ENCODE measurements around the gene CITED2.

DNA sequence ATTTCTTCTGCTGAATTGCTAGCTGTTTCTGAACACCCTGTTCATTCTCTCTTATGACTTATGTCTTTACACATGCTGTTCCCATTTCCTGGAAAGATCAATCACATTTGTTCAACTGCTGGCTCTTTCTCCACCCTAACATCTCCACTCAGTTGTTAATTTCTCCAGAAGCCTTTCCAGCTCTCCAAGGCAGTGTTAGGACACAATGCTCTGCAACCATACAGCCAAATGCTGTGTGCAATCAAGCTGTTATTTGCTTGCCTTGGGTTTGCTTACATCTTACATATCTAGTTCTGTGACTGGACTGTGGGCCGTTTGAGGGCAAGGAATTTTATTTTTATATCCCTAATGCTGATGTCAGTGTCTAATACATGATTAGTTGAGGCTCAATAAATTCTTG, 24.2 kb upstream of the CITED2 start:
- TF ChIP-seq, protein P1, sequence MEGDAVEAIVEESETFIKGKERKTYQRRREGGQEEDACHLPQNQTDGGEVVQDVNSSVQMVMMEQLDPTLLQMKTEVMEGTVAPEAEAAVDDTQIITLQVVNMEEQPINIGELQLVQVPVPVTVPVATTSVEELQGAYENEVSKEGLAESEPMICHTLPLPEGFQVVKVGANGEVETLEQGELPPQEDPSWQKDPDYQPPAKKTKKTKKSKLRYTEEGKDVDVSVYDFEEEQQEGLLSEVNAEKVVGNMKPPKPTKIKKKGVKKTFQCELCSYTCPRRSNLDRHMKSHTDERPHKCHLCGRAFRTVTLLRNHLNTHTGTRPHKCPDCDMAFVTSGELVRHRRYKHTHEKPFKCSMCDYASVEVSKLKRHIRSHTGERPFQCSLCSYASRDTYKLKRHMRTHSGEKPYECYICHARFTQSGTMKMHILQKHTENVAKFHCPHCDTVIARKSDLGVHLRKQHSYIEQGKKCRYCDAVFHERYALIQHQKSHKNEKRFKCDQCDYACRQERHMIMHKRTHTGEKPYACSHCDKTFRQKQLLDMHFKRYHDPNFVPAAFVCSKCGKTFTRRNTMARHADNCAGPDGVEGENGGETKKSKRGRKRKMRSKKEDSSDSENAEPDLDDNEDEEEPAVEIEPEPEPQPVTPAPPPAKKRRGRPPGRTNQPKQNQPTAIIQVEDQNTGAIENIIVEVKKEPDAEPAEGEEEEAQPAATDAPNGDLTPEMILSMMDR (conservative IDR thresholded peaks at IDR 0.05; ENCODE audit: low read depth, low read length) = no peak
- TF ChIP-seq EZH2 (IDR thresholded peaks at IDR 0.05; ENCODE audit: borderline replicate concordance, low read depth, low read length, poor library complexity, severe bottlenecking) = no peak

Measured in A673 (cell line).